Ectodermal cell (in vitro differentiated cells): Measurements from ENCODE around the gene KDM1B.

ENCODE experiments used
- H3K27ac ChIP-seq: 2 replicates; pipeline ENCODE4 v1.7.0; 2013; ENCODE audit warnings: mild to moderate bottlenecking, low read depth, low read length; ENCODE audit not compliant: insufficient read depth, poor library complexity, severe bottlenecking
- H3K27me3 ChIP-seq: 2 replicates; pipeline ENCODE4 v1.7.0; 2013; ENCODE audit warnings: mild to moderate bottlenecking, low read length; ENCODE audit not compliant: insufficient read depth, control insufficient read depth, poor library complexity, severe bottlenecking
- H3K36me3 ChIP-seq: one replicate; pipeline ENCODE4 v1.7.0; 2013; ENCODE audit warnings: low read length; ENCODE audit not compliant: control insufficient read depth, insufficient read depth
- H3K4me1 ChIP-seq: one replicate; pipeline ENCODE4 v1.7.0; 2013; ENCODE audit warnings: low read length; ENCODE audit not compliant: control insufficient read depth, insufficient read depth
- H3K4me3 ChIP-seq: 2 replicates; pipeline ENCODE4 v1.7.0; 2013; ENCODE audit warnings: low read depth, low read length, control low read depth; ENCODE audit not compliant: insufficient read depth
- H3K9me3 ChIP-seq: 2 replicates; pipeline ENCODE4 v1.7.0; 2013; ENCODE audit warnings: mild to moderate bottlenecking, low read length, moderate library complexity; ENCODE audit not compliant: control insufficient read depth
- whole genome bisulfite sequencing, 2 experiments: methylation state at CpG; one replicate each; pipeline ENCODE4 v1.1.7; 2013; ENCODE audit warnings: missing lambda C conversion rate in 2 of 2; 5-methylcytosine and 5-hydroxymethylcytosine counted together

The KDM1B gene

DNA sequence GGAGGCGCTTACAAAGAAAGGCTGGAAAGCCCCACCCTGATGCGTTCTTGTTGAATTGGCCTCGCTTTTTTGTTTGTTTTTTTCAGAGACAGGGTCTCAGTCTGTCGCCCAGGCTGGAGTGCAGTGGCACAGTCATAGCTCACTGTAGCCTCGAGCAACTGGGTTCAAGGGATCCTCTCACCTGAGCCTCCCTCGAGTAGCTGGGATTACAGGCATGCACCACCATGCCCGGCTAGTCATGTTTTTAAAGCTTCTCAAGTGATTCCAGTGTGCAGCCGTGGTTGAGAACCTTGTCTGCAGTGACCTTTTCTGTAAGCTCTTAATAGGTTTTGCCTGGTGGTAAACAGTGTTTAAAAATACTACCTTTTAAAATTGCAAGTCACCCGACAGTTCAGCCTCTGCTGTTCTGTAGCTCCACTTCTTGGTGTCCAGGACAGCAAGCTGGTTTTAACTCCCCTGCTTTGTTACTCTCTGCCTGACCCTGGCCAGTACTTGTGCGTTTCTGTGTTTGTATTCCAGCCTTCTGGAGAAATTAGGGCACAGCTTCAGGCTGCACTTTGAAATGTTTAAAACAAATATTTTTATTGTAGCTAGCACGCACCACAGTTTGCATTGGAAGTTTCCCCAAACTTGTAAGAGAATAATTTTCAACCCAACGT, 54.4 kb downstream of the KDM1B start:
- H3K4me1 ChIP-seq: no peaks in the 10 kb centered on the region
- WGBS, 2 experiments: 91 to 92% methylated on average over 12 of the region's 12 CpGs

GRCh38 chr6:18210707-18211106, 55.5 kb downstream of the KDM1B start:
- H3K27me3 ChIP-seq: no peaks in the 10 kb centered on the region
- H3K27ac ChIP-seq: no peak overlapping the region
- WGBS, 2 experiments: 91 to 92% methylated on average over 5 of the region's 5 CpGs

More for the DNA sequence above, 54.4 kb downstream of the KDM1B start:
- H3K27me3 ChIP-seq: no peaks in the 10 kb centered on the region
- H3K4me3 ChIP-seq: no peak overlapping the region
- no peak overlapping the region for H3K27ac ChIP-seq
- no peaks in the 10 kb centered on the region for H3K36me3 ChIP-seq
- H3K9me3 ChIP-seq: no peaks in the 10 kb centered on the region

GRCh38 chr6:18211338-18211737, 56.1 kb downstream of the KDM1B start:
- H3K9me3 ChIP-seq: no peaks in the 10 kb centered on the region
- no peak overlapping the region for H3K27ac ChIP-seq
- no peaks in the 10 kb centered on the region for H3K27me3 ChIP-seq
- WGBS, 2 experiments: 95% methylated on average over 6 of the region's 6 CpGs
- no peaks in the 10 kb centered on the region for H3K36me3 ChIP-seq
- H3K4me3 ChIP-seq: no peak overlapping the region
- H3K4me1 ChIP-seq: no peaks in the 10 kb centered on the region

More at GRCh38 chr6:18210707-18211106, 55.5 kb downstream of the KDM1B start:
- H3K36me3 ChIP-seq: no peaks in the 10 kb centered on the region
- H3K4me3 ChIP-seq: no peak overlapping the region
- H3K4me1 ChIP-seq: no peaks in the 10 kb centered on the region
- H3K9me3 ChIP-seq: no peaks in the 10 kb centered on the region

DNA sequence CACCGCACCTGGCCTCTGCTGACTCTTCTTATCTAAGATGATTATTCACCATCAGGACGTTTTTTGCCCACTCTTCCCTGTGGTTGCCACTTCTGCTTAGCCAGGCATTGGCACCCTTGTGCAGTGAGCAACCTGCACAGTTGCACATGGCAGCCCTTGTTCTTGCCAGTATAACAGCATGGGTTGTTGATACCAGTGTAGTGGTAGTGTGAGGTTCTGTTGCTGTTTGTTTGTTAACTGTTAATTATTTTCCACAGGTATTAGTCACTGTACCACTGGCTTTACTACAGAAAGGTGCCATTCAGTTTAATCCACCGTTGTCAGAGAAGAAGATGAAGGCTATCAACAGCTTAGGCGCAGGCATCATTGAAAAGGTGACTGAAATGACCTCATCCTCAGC, 57.0 kb downstream of the KDM1B start:
- no peaks in the 10 kb centered on the region for H3K9me3 ChIP-seq
- H3K27me3 ChIP-seq: no peaks in the 10 kb centered on the region
- H3K27ac ChIP-seq: no peak overlapping the region
- no peaks in the 10 kb centered on the region for H3K4me1 ChIP-seq
- H3K4me3 ChIP-seq: no peak overlapping the region
- no peaks in the 10 kb centered on the region for H3K36me3 ChIP-seq
- 92 to 93% methylated on average over 4 of the region's 4 CpGs for WGBS, 2 experiments

DNA sequence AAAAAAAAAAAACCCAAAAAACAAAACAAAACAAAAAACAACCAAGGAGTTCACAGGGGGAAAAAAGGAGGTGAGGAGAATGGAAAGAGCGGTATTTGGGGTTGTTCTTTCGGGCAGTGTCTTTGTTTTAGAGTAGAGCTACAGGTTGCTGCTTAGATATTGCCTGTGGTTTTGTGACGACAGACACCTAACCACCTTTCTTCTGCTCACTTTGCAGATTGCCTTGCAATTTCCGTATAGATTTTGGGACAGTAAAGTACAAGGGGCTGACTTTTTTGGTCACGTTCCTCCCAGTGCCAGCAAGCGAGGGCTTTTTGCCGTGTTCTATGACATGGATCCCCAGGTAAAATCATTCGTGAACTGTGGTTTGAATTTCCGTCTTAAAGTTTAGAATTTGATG, 58.2 kb downstream of the KDM1B start:
- no peak overlapping the region for H3K27ac ChIP-seq
- no peak overlapping the region for H3K4me3 ChIP-seq
- H3K27me3 ChIP-seq: no peaks in the 10 kb centered on the region
- no peaks in the 10 kb centered on the region for H3K9me3 ChIP-seq
- H3K36me3 ChIP-seq: no peaks in the 10 kb centered on the region
- no peaks in the 10 kb centered on the region for H3K4me1 ChIP-seq
- 82 to 83% methylated on average over 9 of the region's 9 CpGs for WGBS, 2 experiments

- Histone ChIP-seq H3K36me3 (no peaks in the 10 kb centered on the region), H3K4me1 (no peaks in the 10 kb centered on the region), H3K9me3 (no peaks in the 10 kb centered on the region), H3K4me3 (no peak overlapping the region), H3K27ac (no peak overlapping the region), H3K27me3 (no peaks in the 10 kb centered on the region)
- 90 to 93% methylated on average over 4 of the region's 4 CpGs for WGBS, 2 experiments
These were observed 58.8 kb downstream of the KDM1B start for GRCh38 chr6:18214003-18214402.

DNA sequence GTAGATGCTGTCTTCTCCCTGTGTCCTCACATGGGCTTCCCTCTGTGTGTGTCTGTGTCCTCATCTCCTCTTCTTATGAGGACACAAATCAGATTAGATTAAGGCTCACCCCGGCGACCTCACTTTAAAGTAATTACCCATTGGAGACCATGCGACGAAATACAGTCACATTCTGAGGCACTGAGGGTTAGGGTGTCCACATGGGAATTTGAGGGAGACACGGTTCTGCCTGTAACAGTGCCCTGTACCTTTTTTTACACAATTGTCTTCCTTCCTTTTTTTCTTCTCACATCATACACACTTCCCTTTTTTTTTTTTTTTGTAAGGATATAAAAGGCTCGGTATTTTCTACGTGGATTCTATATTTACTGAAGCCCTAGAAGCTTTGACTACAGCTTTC, 60.2 kb downstream of the KDM1B start:
- Histone ChIP-seq H3K36me3 (no peaks in the 10 kb centered on the region), H3K27me3 (no peaks in the 10 kb centered on the region), H3K27ac (no peak overlapping the region), H3K4me1 (no peaks in the 10 kb centered on the region), H3K9me3 (no peaks in the 10 kb centered on the region), H3K4me3 (no peak overlapping the region)
- WGBS, 2 experiments: 94% methylated on average over 7 of the region's 7 CpGs

- Histone ChIP-seq H3K36me3 (no peaks in the 10 kb centered on the region), H3K4me1 (no peaks in the 10 kb centered on the region), H3K4me3 (no peak overlapping the region), H3K27ac (no peak overlapping the region), H3K27me3 (no peaks in the 10 kb centered on the region), H3K9me3 (no peaks in the 10 kb centered on the region)
- 94 to 96% methylated on average over 6 of the region's 7 CpGs for WGBS, 2 experiments
These were observed 61.2 kb downstream of the KDM1B start for GRCh38 chr6:18216411-18216810.

DNA sequence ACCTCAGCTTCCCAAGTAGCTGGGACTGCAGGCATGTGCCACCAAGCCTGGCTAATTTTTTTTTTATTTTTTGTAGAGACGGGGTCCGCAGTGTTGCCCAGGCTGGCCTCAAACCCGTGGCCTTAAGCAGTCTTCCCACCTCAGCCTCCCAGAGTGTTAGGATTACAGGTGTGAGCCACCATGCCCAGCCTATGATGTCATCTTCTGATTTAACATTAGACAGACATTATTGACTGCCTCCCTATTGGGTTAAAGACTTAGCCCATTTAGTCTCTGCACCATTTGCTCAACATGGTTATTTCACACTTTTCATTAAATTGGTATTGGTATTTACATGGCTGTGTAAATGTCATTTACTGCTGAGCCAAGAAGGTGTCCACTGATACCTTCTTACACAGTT, 63.0 kb downstream of the KDM1B start:
- Histone ChIP-seq H3K9me3 (no peaks in the 10 kb centered on the region), H3K27ac (no peak overlapping the region), H3K36me3 (no peaks in the 10 kb centered on the region), H3K4me3 (no peak overlapping the region), H3K4me1 (no peaks in the 10 kb centered on the region), H3K27me3 (no peaks in the 10 kb centered on the region)
- 86 to 88% methylated on average over 3 of the region's 3 CpGs for WGBS, 2 experiments

DNA sequence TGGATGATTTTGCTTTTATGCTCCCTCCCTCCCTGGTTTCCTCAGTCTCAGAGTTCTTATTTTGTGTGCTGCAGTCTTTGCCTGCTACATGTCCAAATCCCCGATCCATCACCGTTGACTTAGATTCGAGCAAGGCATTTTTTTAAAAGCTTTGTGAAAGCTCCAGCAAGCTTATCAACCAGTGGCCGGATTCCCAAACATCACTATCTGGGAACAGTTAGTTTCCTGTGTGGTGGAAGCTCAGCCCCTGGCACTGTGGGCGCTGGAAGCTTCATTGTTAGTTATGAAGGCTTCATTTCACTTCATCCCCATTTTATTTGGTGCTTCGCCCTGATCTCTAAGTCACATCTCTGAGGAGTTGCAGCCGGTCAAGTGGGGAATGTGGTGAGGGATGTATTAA, 64.4 kb downstream of the KDM1B start:
- no peaks in the 10 kb centered on the region for H3K9me3 ChIP-seq
- no peak overlapping the region for H3K27ac ChIP-seq
- H3K4me3 ChIP-seq: no peak overlapping the region
- WGBS, 2 experiments: 90 to 91% methylated on average over 5 to 6 of the region's 7 CpGs
- H3K27me3 ChIP-seq: no peaks in the 10 kb centered on the region
- H3K4me1 ChIP-seq: no peaks in the 10 kb centered on the region
- H3K36me3 ChIP-seq: no peaks in the 10 kb centered on the region

- H3K27me3 ChIP-seq: no peaks in the 10 kb centered on the region
- H3K9me3 ChIP-seq: no peaks in the 10 kb centered on the region
- H3K4me3 ChIP-seq: no peak overlapping the region
- 95 to 96% methylated on average over 4 of the region's 4 CpGs for WGBS, 2 experiments
- H3K27ac ChIP-seq: peak overlapping the region; percentile 39
- no peaks in the 10 kb centered on the region for H3K4me1 ChIP-seq
- H3K36me3 ChIP-seq: peaks cover 6% of the 10 kb centered on the region
These were observed 66.0 kb downstream of the KDM1B start for GRCh38 chr6:18221288-18221615.
